Stimulated activated CD8-positive, alpha-beta memory T cell treated with anti-CD3 and anti-CD28 coated beads, Interleukin-12 subunit alpha, Interleukin-12 subunit beta, amount 100 ng/mL, for 4 hours (primary cell): ENCODE results near the gene MMP15.
"Not testable (repeated sequence)": the region's sequence is repeated elsewhere in the genome, so short reads cannot be mapped to it uniquely, and the experiment has no call there.

ENCODE experiments used
- DNase-seq: peaks from one replicate; pipeline ENCODE4 v3.0.0-alpha.2; 2020; ENCODE audit warnings: low read depth

Gene MMP15

DNA sequence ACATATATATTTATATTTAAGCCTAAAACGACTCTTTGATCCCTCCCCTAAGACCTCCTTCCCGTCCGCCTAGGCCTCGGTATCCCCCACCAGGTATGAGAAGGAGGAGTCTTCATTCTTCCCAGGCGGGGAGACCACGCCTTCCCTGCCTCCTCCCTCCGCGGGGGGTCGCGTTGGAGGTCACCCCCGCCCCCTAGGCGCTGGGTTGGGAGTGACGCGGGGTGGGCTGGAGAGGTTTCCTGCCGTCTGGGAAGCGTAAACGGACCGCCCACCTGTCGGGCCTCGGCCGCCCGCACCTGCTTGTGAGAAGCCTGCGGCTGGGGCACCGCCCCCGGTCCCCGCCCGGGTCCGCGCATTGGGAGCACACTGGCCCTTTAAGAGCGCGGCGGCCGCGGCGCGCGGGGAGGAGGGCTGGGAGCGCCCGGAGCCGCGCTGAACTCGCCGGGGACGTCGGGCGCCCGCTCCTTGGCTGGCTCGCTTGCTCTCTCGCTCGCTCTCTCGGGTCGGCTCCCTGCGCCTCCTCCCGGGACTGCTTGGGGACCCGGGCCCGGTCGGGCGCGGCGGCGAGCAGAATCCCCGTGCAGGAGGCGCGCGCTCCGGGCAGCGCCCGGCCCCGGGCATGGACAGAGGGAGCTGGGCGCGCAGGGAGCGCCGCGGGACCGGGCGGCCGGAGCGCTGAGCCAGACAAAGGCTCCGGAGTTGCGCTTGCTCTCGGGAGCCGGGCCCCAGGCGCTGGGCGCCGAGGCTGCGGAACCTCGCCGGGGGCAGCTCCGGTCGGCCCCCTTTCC lies at the start of gene MMP15:
TSS of gene MMP15 (plus strand) at position 404 of the 788 bp plus-strand sequence. CDS start 597 bp downstream, outside the sequence.
- DNase-seq, result peak; percentile 54

DNA sequence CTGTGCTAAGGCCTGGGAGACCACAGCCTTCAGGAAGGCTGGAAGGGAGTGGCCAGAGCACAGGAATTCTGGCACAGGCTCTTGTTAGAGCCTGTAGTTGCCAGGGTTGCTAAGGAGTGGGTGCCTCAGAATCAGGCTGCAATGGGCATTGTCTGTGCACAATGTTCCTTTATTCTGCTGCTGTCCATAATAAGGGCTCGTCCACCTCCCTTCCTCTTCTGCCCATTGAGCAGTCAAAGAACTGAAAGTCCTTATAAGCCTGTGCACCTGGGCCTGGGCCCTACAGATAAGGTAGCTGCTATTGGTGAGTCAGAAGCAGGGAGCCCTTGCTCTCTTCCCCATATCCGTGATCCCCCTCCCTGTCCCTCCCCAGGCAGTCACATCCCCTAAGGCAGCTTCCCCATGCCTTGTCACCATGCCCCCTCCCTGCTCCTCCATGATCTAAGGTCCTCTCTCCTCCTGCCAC lies 49.2 kb upstream of the MMP15 start:
- DNase-seq, result no peak

DNA sequence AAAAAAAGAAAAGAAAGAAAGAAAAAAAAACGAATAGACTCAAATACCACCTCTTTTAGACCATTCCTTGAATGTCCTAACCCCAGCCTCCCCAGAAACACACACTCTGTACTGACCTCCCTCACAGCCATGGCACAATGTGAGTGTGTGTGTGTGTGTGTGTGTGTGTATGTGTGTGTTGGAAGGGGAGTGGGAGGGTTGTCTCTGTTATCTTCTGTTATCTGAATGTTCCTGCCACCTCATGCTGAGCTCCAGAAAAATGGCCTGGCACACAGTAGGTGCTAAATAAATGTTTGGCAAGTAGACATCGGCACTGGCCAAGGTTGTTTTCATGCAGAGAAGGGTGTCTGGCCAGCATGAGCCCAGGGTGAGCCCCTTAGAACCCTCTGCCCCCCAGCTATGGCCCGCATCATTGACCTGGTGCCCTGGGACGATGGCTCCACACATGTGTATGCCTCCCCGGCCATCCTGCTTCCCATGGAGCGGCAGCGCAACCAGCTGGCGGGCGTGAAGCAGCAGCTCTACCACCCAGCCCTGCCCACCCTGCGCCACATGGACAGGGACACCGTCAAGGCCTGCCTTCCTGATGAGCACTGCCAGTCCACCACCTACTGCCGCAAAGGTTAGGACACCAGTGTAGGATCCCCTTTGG lies 48.0 kb upstream of the MMP15 start:
- DNase-seq, result no peak

DNA sequence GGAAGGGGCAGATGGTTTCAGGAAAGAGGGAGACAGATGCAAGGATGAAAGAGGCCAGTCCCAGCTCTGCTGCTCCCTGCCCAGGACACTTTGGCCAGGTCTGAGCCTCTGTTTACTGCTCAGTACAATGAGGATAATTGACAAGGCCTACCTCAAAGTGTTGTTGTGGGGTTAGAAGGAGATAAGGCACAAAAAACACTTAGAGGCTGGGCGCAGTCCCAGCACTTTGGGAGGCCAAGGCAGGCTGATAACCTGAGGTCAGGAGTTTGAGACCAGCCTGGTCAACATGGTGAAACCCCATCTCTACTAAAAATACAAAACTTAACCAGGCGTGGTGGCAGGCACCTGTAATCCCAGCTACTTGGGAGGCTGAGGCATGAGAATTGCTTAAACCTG lies 47.5 kb upstream of the MMP15 start:
- DNase-seq, result not testable (repeated sequence)

DNA sequence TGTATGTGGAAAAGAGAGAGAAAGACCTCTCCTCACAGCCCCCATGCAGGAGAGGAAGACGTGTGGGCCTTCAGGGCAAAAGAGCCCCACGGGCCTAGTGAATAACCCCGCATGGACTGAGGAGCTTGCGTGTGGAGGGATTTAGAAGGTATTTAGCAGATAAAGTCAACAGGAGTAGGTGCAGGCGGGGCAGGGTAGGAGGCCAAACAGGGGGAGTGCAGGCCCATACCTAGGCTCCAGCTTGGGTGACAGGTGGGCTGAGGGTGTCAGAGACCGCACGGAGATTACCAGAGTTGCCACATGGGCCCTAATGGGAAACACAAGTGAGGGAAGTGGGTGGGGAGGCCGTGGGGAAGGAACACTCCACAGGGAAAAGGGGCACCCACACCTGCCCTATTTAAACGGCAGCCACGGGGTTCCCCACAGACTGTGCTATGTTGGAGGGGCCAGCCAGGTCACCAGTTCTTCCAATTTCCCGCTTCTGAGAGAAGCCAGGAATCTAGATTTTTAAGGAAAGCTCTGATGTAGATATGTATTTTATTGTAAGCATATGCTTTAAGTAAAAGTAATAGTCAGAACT lies 46.5 kb upstream of the MMP15 start:
- DNase-seq, result no peak

DNA sequence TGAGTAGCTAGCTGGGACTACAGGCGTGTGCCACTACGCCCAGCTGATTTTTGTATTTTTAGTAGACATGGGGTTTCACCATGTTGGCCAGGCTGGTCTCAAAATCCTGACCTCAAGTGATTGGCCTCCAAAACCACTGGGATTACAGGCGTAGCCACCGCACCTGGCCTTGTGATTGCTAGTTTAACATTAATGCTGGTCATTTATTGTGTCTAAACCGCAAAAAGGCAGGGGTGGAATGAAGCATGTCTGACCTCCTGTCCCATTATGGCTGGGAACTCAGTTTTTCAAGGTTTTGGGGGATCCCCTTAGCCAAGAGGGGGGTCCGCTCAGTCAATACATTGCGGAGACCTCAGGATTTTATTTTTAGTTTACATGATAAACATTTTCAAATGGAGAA lies 43.9 kb upstream of the MMP15 start:
- no peak for DNase-seq

DNA sequence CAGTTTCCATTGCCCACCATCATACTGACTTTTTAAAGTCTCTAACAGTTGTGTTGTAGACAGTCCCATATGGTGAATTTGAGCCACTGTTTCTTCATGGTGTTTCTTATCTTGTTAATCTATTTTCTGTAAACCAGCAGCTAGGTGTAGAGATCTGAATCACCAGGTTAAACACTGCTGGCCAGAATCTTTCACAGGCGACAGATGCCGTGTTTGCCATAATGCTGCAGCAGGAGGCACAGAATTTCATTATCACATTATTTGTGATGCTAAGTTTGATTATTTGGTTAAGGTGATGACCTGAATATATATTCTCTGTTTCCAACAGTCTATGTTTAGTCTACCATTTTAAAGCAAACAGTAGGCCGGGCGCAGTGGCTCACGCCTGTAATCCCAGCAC lies 43.2 kb upstream of the MMP15 start:
- DNase-seq, result no peak

DNA sequence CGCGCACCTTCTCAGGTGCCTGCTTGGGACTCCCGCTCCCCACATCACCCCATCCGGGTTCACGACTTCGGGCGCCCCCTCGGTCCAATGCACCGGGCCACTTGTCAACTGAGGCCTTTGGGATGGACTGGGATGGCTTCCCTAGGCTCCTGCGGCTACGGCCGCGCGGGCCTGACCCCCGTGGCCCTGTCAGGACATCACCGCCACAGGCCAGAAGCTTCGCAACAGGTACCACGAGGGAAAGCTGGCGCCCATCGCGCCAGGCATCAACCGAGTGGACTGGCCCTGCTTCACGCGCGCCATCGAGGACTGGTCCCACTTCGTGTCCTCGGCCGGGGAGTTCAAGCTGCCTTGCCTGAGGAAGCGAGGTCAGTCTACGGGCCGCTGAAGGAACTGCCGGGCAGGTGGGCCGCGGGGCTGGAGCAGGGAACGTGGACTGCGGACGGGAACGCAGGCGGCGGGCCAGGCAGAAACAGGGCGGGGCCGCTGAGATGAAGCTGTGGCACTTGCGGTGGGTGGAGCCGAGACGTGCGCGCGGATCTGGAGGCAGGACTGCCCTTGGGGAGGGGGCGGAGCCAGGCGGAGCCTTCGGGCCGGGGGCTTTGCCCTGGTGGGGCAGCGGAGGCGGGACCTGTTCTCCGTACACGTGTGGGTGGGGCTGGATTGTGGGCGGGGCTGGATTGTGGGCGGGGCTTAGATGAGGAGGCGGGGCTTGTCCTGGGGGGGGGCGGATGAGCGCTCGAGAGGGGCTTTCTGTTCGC lies 40.9 kb upstream of the MMP15 start:
- peak; percentile 80 for DNase-seq

DNA sequence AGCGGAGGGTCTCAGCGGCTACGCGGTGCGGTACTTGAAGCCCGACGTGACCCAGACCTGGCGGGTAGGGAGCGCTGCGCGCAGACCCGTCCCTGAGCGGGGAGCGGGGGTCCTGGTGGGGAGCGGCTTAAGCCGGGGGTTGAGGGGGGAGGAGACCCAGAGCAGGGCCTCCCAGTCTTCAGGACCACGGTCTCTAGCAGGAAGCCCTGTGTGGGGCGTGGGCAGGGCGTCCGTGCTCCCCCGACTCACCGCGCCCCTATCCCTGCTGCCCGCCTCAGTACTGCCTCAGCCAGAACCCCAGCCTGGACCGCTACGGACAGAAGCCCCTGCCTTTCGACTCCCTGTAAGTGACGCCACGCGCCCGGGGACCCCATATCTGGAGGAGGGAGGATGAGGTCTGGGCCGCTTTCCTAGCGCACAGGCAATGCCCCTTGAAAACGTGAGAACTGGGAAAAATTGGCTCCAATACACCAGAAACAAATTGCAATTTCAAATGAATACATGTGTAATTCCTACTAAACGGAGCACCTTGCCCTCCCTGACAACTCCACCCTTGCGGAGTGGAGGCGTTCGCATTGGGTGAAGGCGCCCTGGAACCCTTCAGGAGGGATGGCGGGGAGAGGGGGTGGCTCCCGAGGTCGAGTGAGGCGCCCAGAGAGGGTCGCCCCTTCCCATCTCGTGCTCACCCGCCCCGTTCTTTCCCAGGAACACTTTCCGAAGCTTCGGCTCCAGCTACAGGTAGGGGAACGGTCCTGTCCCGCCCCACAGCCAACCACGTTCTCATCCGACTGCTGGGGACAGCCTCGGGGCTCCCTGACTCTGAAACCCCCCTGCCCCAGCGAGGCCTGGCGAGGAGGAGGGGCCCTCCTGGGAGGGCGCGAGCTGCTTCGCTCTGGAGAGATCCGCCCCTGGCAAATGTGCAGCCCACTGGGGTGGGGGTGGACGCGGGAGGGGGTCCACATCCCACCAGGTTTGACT lies 40.1 kb upstream of the MMP15 start:
- no peak for DNase-seq

DNA sequence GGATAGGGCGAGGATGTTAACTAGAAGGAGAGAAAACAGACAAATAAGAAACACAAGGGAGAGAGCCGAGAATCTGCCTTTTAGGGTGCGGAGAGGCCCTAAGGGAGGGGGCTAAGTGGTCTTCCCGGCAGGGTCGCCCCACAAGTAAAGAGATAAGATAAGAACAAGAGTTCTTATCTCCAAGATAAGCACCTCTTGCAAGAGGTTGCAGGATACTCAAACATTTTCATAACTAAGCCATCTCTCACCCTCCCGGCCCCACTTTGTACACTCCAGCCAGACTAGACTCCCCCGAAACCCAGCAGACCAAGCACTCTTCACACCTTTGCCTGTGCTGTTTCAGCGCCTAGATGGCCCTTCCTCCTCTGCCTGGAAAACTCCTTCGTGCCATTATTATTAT lies 39.4 kb upstream of the MMP15 start:
- no peak for DNase-seq

DNA sequence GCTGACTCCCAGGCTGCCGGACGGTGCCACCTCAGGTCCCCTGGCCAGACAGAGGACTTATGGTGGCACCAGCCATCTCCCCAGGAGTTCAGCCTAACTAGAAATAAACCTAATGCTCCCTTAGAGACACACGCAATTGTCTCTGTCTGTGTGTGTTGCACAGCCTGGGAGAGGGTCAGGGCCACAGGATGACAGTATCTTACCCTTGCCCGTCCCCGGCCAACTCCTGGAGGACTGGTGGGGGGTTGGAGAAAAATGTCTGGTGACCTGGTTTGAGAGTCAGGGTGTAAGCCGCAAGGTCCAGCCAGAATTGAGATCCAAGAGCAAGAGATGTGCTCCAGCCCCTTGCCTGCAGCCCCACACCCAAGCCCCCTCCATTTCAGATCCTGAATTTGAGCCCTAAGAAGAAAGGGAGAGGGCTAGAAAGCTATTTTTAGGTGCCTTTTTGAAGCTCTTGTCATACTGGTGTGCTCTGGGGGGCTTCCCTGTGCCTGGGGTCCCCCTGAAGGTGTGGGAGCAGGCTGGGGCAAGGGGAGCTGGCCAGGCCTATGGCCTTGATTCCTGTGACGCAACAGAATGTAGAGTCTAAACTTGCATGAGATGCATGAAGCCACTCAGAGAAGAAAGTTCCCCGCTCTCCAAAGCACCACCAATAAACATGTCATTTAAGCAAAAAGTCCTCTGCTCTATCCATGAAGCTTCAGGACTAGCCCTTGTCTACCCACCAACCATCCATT lies 37.9 kb upstream of the MMP15 start:
- DNase-seq, result no peak

DNA sequence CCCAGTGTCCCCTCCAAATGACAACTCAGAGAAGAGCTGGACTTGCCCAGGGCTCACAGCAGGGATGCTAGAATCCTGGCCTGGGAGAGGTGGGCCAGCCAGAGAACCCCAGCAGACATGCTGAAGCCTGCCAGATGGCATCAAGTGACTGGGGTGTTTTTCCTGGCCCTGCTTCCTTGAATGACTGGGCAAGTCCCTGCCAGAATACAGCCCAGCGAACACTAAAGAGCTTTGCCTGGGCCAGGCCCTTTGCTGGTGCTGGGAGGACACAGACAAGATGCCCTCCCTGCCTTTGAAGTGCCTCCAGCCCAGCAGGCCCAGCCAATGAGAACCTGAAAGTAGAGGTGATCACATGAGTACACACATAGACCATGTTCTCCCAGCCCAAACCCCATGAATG lies 36.6 kb upstream of the MMP15 start:
- DNase-seq, result no peak

DNA sequence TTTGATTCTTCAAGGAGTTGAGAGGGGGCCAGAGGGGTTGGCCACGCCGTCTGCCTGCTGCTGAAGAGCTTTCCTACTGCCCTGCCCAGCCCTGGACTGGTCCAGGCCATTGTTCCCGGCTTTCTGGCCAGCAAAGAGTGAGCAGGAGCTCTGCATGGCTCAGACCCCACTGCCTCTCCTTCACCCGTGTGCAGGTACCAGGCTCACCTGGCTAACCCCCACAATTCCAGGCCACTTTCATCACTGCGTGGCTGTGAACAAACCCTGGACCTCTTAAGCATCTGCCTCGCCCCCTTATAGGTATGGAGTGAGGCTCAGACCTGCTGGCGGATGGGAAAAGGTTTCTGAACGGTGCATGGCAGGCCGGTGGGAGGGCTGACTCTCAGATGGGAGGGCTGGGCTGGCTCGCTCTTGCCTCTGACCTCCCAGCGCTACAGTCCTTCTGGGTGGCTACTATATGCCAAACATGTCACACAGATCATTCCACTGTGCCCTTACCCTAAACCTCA lies 33.9 kb upstream of the MMP15 start:
- DNase-seq, result no peak

DNA sequence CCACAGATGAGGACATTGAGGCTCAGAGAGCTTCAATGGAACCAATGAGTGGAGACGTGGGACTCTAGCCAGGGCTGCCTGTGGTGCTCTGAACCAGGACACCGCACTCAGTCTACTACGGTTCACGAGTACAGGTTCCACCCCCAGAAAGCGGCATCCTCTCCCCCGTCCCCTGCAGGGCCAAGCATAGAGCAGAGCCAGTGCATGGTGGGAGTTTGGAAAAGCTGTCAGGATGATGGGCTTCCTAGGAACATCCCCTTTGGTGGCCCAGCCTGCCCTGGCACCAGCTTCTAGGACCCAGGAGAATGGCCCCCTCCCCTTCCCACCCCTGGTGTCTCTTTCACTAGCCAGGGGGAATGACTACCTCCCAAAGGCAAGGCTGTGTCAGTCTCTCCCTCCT lies 33.5 kb upstream of the MMP15 start:
- DNase-seq, result no peak

DNA sequence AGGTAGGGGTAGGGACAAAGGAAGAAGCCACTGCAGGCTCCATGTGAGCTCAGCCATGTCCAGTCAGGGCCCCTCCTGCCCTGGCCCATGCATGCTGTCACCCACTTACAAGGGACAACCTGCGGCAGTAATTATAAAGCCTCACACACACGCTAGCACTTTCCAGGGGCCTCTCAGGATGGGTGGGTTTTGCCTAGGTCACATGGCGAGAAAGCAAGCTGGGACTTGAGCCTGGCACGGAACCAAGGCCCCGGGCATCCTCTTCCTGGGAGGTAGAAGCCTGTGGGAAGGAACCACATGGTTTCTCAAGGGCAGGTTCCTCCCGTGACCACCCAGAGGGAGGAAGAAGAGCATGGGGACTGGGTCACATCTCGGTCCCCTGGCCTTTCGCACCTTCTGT lies 32.1 kb upstream of the MMP15 start:
- DNase-seq, result no peak

DNA sequence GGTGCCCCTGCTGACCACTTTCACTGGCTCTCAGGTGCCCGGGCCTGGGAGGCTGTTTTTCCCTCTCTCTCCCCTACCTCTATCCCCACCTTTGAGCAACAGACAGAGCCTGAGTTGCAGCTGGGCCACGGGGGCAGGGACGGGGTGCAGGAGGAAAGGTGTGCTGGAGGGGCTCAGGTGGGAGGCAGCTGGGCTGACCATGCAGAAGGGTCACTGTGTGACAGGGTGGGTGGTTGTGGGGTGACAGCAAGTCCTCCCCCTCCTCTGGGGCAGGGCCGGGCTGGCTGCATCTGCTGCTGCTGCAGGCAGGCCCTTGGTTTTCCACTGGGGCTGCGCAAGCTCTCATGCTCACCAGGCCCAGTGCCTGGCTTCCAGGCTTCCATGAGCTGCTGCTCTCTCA lies 31.7 kb upstream of the MMP15 start:
- no peak for DNase-seq

DNA sequence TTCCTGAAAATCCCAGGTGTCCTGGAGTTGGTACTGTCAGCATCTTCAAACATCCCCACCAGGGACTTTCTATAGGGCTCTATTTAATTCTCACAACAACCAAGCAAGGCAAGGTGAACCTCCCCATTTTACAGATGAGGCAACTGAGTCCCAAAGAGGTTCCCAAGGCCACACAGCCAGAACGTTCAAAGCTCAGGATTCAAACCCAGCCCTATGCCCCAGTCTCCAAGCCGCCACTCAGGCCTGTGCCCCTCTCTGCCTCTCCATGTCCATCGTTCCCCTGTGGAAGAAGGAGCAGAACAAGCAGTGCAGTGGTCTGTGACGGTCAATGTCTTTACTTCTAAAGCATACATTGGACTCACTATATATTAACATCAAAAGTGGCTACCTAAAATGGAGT lies 31.2 kb upstream of the MMP15 start:
- no peak for DNase-seq

DNA sequence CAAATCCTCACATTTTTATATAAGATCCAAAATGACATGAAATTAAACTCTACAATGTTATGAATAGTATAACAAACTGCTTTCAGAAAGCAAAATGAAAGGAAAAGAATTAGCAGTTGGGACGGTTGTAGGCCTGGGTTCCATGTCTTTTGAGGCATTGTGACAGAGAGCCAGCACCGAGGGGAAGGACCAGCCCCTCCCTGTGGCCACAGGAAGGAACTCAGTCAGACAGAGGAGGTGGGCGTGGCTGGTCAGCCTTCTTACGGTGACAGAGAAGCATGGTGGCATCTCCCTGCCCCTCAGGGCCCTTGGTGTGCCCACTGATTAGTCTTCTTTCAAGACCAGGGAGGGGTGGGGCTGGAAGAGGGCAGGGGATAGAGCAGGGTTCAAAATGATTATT lies 30.8 kb upstream of the MMP15 start:
- no peak for DNase-seq

DNA sequence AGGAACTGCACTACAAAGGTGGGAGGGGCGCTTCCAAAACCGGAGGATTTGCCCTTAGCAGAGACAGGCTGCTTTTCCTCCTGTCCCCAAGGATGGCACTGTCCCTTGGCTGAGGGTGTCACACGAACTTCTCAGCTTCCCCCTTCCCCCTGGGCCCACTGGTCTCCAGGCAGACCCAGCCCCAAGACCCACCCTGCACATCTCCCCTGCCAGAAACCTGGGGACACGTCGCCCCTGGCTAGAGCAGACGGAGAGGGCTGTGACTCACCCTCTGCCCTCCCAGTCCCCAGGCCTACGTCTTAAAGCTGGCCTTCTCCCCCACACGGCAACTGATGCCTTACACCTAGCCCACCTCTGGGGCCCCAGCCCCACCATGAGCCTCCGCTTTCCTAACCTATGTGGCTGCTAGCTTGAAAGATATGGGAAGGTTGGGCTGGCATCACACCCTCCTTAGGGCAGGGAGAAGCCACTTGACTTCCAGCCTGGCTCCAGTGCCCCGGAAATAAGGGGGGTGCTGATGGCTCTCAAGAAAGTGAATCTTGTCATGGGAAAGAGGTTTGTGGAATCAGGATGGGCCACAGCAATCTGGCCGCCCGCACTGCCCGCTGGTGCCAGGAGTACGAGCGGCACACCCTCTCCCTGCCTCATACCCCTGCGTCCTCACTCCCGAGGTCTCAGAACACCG lies 29.7 kb upstream of the MMP15 start:
- DNase-seq, result no peak
